SK-N-SH (cell line): Measurements from ENCODE around the gene RNF44. TPM values are rescaled to one million over a fixed set of nuclear protein-coding genes. Genes with fewer than 3 reads are reported as not detected.

Source experiments
- CTCF ChIA-PET: fragments of 300-600, 350-600 bp; formaldehyde crosslinking; extraction: SDS; loops from one replicate; lab custom pipeline; 2021; lab: Yijun Ruan, JAX
- POLR2A ChIA-PET: fragments of 350-600 bp; sonication (Branson Sonifier 250); formaldehyde crosslinking; extraction: SDS; loops from one replicate; lab custom pipeline; 2020; ENCODE audit warnings: antibody characterized with exemption, inconsistent platforms; lab: Yijun Ruan, JAX
- DNase-seq: peaks from one replicate; pipeline ENCODE4 v3.0.0; 2012
- H2AFZ ChIP-seq: fragments of 200-600 bp; sonication (generic); 2 replicates; pipeline ENCODE4 v1.8.1; 2016; ENCODE audit warnings: antibody characterized with exemption, mild to moderate bottlenecking, low read depth
- H3F3A ChIP-seq: fragments of 200-600 bp; sonication (generic); replicated peaks from 2 replicates; pipeline ENCODE3; 2016; ENCODE audit warnings: antibody characterized with exemption, mild to moderate bottlenecking; ENCODE audit not compliant: insufficient read depth
- H3K27ac ChIP-seq, 2 experiments: fragments of 200-500 bp in 1 of 2; fragments of 200-600 bp in 1 of 2; sonication (Bioruptor generic) in 1 of 2; sonication (generic), shearing (Covaris generic) in 1 of 2; 2 replicates each; pipeline versions ENCODE4 v1.5.1 to v1.6.1; 2014 to 2016; ENCODE audit warnings: low read depth in 2 of 2, inconsistent platforms in 1 of 2, low read length in 1 of 2, mild to moderate bottlenecking in 1 of 2, mixed read lengths in 1 of 2
- H3K27me3 ChIP-seq: fragments of 200-600 bp; sonication (generic), shearing (Covaris generic); 2 replicates; pipeline ENCODE4 v1.6.1; 2016; ENCODE audit warnings: mixed run types; ENCODE audit not compliant: insufficient read depth
- H3K36me3 ChIP-seq, 2 experiments: fragments of 200-500 bp in 1 of 2; fragments of 200-600 bp in 1 of 2; sonication (Bioruptor generic) in 1 of 2; sonication (generic) in 1 of 2; replicated peaks in 1 of 2; 2 replicates each; pipeline versions ENCODE3 to v1.5.1; 2014 to 2016; ENCODE audit warnings: low read length in 1 of 2, mild to moderate bottlenecking in 1 of 2; ENCODE audit not compliant: insufficient read depth in 2 of 2, control insufficient read depth in 1 of 2
- H3K4me1 ChIP-seq, 2 experiments: fragments of 200-500 bp in 1 of 2; fragments of 200-600 bp in 1 of 2; sonication (Bioruptor generic) in 1 of 2; sonication (generic), shearing (Covaris generic) in 1 of 2; 2 replicates each; pipeline versions ENCODE4 v1.5.1 to v1.6.1; 2014 to 2016; ENCODE audit warnings: low read depth in 1 of 2, low read length in 1 of 2, mixed run types in 1 of 2; ENCODE audit not compliant: insufficient read depth in 2 of 2, control insufficient read depth in 1 of 2
- H3K4me2 ChIP-seq: fragments of 200-600 bp; sonication (generic), shearing (Covaris generic); 2 replicates; pipeline ENCODE4 v1.6.1; 2017; ENCODE audit warnings: mixed run types
- H3K4me3 ChIP-seq, 2 experiments: fragments of 200-500 bp in 1 of 2; fragments of 200-600 bp in 1 of 2; sonication (Bioruptor generic) in 1 of 2; sonication (generic), shearing (Covaris generic) in 1 of 2; 2 replicates each; pipeline versions ENCODE4 v1.5.1 to v1.8.1; 2014 to 2016; ENCODE audit warnings: low read depth in 2 of 2, inconsistent platforms in 1 of 2, low read length in 1 of 2, mild to moderate bottlenecking in 1 of 2, mixed read lengths in 1 of 2, moderate library complexity in 1 of 2
- H3K79me2 ChIP-seq: fragments of 200-600 bp; sonication (generic); 2 replicates; pipeline ENCODE4 v1.8.1; 2017; ENCODE audit warnings: mild to moderate bottlenecking; ENCODE audit not compliant: insufficient read depth
- H3K9ac ChIP-seq: fragments of 200-600 bp; sonication (generic); 2 replicates; pipeline ENCODE4 v1.6.1; 2017; ENCODE audit warnings: mixed run types
- H3K9me2 ChIP-seq: fragments of 200-600 bp; sonication (generic); 2 replicates; pipeline ENCODE4 v1.6.1; 2017; ENCODE audit warnings: mixed run types
- H3K9me3 ChIP-seq: fragments of 200-600 bp; sonication (generic); 2 replicates; pipeline ENCODE4 v1.6.1; 2017; ENCODE audit warnings: mixed run types, mild to moderate bottlenecking, moderate library complexity
- H4K20me1 ChIP-seq: fragments of 200-600 bp; sonication (generic); 2 replicates; pipeline ENCODE4 v1.6.1; 2017; ENCODE audit warnings: mild to moderate bottlenecking, mixed run types; ENCODE audit not compliant: insufficient read depth
- EP300 ChIP-seq, 2 experiments: IDR thresholded peaks; 2 replicates each; pipeline versions ENCODE4 v1.4.0 to v1.6.1; 2012; ENCODE audit warnings: borderline replicate concordance in 1 of 2, low read depth in 1 of 2, low read length in 1 of 2
- EZH2phosphoT487 ChIP-seq: fragments of 200-600 bp; sonication (generic); IDR thresholded peaks from 2 replicates; pipeline ENCODE4 v1.6.1; 2017; ENCODE audit warnings: low read depth, mixed run types, mild to moderate bottlenecking, antibody characterized with exemption, moderate library complexity, borderline replicate concordance
- FOXJ3 ChIP-seq: sonication (generic); formaldehyde crosslinking; IDR thresholded peaks from 2 replicates; pipeline ENCODE4 v1.5.1; 2020; ENCODE audit warnings: mild to moderate bottlenecking, missing genetic modification reagents
- GATA2 ChIP-seq: sonication (generic); formaldehyde crosslinking; IDR thresholded peaks from 2 replicates; pipeline ENCODE4 v1.5.0; 2020; ENCODE audit warnings: mild to moderate bottlenecking, missing genetic modification reagents
- JUND ChIP-seq: IDR thresholded peaks from 2 replicates; pipeline ENCODE4 v1.4.0; 2012
- MEF2A ChIP-seq: IDR thresholded peaks from 2 replicates; pipeline ENCODE4 v1.4.0; 2012; ENCODE audit warnings: low read depth, borderline replicate concordance
- NFIC ChIP-seq: IDR thresholded peaks from 2 replicates; pipeline ENCODE4 v1.4.0; 2012; ENCODE audit warnings: borderline replicate concordance
- POLR2AphosphoS5 ChIP-seq: IDR thresholded peaks from 2 replicates; pipeline ENCODE4 v1.6.1; 2012; ENCODE audit warnings: low read depth, low read length
- RAD21 ChIP-seq: IDR thresholded peaks from 2 replicates; pipeline ENCODE4 v1.6.1; 2012; ENCODE audit warnings: mild to moderate bottlenecking, low read length
- RCOR1 ChIP-seq: fragments of 150-350 bp; IDR thresholded peaks from 2 replicates; pipeline ENCODE4 v1.6.1; 2017; ENCODE audit warnings: antibody characterized with exemption, low read length
- RFX5 ChIP-seq: IDR thresholded peaks from 2 replicates; pipeline ENCODE4 v1.6.1; 2012; ENCODE audit warnings: mild to moderate bottlenecking, improper control_type of control experiment, low read length
- RXRA ChIP-seq: IDR thresholded peaks from 2 replicates; pipeline ENCODE4 v1.4.0; 2012; ENCODE audit warnings: low read depth, mild to moderate bottlenecking, borderline replicate concordance
- SIN3A ChIP-seq: IDR thresholded peaks from 2 replicates; pipeline ENCODE4 v1.6.1; 2012; ENCODE audit warnings: low read depth, mild to moderate bottlenecking, low read length, moderate library complexity, borderline replicate concordance
- TAF1 ChIP-seq: IDR thresholded peaks from 2 replicates; pipeline ENCODE4 v1.6.1; 2012; ENCODE audit warnings: low read depth, mild to moderate bottlenecking, low read length, moderate library complexity, borderline replicate concordance
- TCF12 ChIP-seq: IDR thresholded peaks from 2 replicates; pipeline ENCODE4 v1.4.0; 2012
- TEAD4 ChIP-seq: IDR thresholded peaks from 2 replicates; pipeline ENCODE4 v1.4.0; 2012; ENCODE audit warnings: mild to moderate bottlenecking, borderline replicate concordance; ENCODE audit not compliant: insufficient read depth
- WGBS: methylation state at CpG from one replicate; pipeline ENCODE4 v1.1.6; 2017; ENCODE audit warnings: low lambda C conversion rate; 5-methylcytosine and 5-hydroxymethylcytosine counted together
- polyA plus RNA-seq, 3 experiments: library from polyadenylated mRNA; depleted of rRNA; stranded (reverse); fragments of >200 nt; gene quantifications; 2 replicates each; pipeline ENCODE4 v1.2.3, GENCODE V29; 2012
- TF ChIP-seq, protein P1 (sequence below): IDR thresholded peaks from 2 replicates; pipeline ENCODE4; 2012
- TF ChIP-seq, protein P2 (sequence below): fragments of 150-350 bp; IDR thresholded peaks from 2 replicates; pipeline ENCODE4 v1.6.1; 2016; ENCODE audit warnings: mild to moderate bottlenecking, low read depth, low read length
- TF ChIP-seq, protein P3 (sequence below): IDR thresholded peaks from 2 replicates; pipeline ENCODE4 v1.4.0; 2012; ENCODE audit warnings: low read depth, borderline replicate concordance
- TF ChIP-seq, protein P4 (sequence below): IDR thresholded peaks from 2 replicates; pipeline ENCODE4 v1.4.0; 2012; ENCODE audit warnings: low read depth

Gene RNF44
- polyA plus RNA-seq, 1 of the 3 experiments (the other 2 are of a cell fraction) = 17.9 TPM

DNA sequence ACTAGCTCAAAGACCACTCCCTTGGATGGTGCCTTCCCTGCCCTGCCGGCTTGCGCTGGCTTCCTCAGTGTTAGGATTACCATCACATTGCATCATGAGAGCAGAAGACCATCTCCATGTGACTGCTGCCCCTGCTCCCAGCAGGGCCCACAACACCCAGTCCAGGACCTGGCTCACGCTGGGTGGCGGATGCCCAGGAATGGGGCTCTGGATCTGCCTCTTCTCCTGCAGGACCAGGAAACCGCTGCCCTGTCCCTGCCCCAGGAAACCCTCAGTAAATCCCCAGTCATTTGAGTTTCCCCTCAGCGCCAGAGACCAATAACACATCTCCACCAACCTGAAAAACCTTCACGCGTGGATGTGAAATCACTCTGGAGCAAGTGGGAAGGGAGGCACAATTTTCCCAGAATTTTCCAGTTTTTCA is 3.3 kb upstream of the RNF44 start:
- Histone ChIP-seq H3F3A (no peaks in the 10 kb centered on the region), H3K9me2 (no peaks in the 10 kb centered on the region), H3K4me2 (no peak overlapping the region), H3K4me3 (no peak overlapping the region), H4K20me1 (peaks cover under 1% of the 10 kb centered on the region; the same call in 1 of the 2 replicates), H3K27me3 (no peaks in the 10 kb centered on the region), H3K9ac (no peak overlapping the region), H3K9me3 (no peaks in the 10 kb centered on the region), H2AFZ (no peak overlapping the region), H3K4me1 (peaks cover 10 to 23% of the 10 kb centered on the region in 2 experiments; a peak in 3 of 4 replicates), H3K36me3 (no peaks in the 10 kb centered on the region), H3K27ac (no peak overlapping the region), H3K79me2 (peaks cover 12% of the 10 kb centered on the region)
- DNase-seq = no peak
- WGBS = 87% methylated on average over 5 of the region's 8 CpGs
- POLR2A ChIA-PET = no interaction called here
- TF ChIP-seq SIN3A (no peak), EP300 (IDR thresholded peaks at IDR 0.05; ENCODE audit: borderline replicate concordance in 1 of 2, low read depth in 1 of 2, low read length in 1 of 2) (no peak), TEAD4 (no peak), POLR2AphosphoS5 (no peak), TCF12 (no peak), EZH2phosphoT487 (no peak), TAF1 (no peak), RAD21 (no peak), NFIC (no peak), RXRA (no peak), MEF2A (no peak), FOXJ3 (CRISPR knock-in tag) (no peak), JUND (no peak), RCOR1 (no peak), RFX5 (no peak), GATA2 (CRISPR knock-in tag) (no peak)
- TF ChIP-seq, protein P1, sequence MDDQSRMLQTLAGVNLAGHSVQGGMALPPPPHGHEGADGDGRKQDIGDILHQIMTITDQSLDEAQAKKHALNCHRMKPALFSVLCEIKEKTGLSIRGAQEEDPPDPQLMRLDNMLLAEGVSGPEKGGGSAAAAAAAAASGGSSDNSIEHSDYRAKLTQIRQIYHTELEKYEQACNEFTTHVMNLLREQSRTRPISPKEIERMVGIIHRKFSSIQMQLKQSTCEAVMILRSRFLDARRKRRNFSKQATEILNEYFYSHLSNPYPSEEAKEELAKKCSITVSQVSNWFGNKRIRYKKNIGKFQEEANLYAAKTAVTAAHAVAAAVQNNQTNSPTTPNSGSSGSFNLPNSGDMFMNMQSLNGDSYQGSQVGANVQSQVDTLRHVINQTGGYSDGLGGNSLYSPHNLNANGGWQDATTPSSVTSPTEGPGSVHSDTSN = no peak
- TF ChIP-seq, protein P2, sequence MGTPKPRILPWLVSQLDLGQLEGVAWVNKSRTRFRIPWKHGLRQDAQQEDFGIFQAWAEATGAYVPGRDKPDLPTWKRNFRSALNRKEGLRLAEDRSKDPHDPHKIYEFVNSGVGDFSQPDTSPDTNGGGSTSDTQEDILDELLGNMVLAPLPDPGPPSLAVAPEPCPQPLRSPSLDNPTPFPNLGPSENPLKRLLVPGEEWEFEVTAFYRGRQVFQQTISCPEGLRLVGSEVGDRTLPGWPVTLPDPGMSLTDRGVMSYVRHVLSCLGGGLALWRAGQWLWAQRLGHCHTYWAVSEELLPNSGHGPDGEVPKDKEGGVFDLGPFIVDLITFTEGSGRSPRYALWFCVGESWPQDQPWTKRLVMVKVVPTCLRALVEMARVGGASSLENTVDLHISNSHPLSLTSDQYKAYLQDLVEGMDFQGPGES = no peak
- TF ChIP-seq, protein P3, sequence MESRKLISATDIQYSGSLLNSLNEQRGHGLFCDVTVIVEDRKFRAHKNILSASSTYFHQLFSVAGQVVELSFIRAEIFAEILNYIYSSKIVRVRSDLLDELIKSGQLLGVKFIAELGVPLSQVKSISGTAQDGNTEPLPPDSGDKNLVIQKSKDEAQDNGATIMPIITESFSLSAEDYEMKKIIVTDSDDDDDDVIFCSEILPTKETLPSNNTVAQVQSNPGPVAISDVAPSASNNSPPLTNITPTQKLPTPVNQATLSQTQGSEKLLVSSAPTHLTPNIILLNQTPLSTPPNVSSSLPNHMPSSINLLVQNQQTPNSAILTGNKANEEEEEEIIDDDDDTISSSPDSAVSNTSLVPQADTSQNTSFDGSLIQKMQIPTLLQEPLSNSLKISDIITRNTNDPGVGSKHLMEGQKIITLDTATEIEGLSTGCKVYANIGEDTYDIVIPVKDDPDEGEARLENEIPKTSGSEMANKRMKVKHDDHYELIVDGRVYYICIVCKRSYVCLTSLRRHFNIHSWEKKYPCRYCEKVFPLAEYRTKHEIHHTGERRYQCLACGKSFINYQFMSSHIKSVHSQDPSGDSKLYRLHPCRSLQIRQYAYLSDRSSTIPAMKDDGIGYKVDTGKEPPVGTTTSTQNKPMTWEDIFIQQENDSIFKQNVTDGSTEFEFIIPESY = no peak
- TF ChIP-seq, protein P4, sequence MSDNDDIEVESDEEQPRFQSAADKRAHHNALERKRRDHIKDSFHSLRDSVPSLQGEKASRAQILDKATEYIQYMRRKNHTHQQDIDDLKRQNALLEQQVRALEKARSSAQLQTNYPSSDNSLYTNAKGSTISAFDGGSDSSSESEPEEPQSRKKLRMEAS = no peak
- CTCF ChIA-PET = interaction anchor here (6.0 kb wide), 1 partner anchor 124 kb away, joined by 28 read pairs; the partner anchor contains the start of gene CLTB
